AG09319 (cell line): ENCODE results near the gene KRTAP20-4.

Source experiments
- DNase-seq: peaks from one replicate; pipeline ENCODE4 v3.0.0-alpha.2; 2010; ENCODE audit warnings: low read depth; ENCODE audit errors: extremely low read depth
- TF ChIP-seq, protein P1 (sequence below): IDR thresholded peaks from 2 replicates; pipeline ENCODE4 v1.5.1; 2011; ENCODE audit warnings: low read depth, mild to moderate bottlenecking, inconsistent platforms, low read length, moderate library complexity

KRTAP20-4 gene

DNA sequence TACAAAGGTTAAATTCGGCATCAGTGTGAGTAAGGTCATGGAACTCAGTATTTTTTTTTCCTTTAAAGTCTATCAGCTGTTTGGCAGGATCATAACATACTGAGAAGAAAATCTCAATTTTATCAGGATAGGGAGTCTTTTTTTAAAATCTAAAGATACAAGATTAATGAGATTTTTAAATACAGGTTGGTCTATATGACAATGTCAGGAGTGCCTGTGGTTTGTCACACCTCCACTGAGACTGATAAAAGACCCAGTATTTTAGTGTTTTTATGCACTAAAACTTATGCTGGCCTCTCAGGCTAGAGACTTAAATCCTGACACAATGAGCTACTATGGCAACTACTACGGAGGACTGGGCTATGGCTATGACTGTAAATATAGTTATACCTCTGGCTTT lies 22.1 kb downstream of the KRTAP20-4 start, which contains the start of gene KRTAP20-3:
Gene KRTAP20-3 (plus strand): TSS at position 301 of the 400 bp plus-strand sequence.
- DNase-seq, result no peak
- TF ChIP-seq, protein P1, sequence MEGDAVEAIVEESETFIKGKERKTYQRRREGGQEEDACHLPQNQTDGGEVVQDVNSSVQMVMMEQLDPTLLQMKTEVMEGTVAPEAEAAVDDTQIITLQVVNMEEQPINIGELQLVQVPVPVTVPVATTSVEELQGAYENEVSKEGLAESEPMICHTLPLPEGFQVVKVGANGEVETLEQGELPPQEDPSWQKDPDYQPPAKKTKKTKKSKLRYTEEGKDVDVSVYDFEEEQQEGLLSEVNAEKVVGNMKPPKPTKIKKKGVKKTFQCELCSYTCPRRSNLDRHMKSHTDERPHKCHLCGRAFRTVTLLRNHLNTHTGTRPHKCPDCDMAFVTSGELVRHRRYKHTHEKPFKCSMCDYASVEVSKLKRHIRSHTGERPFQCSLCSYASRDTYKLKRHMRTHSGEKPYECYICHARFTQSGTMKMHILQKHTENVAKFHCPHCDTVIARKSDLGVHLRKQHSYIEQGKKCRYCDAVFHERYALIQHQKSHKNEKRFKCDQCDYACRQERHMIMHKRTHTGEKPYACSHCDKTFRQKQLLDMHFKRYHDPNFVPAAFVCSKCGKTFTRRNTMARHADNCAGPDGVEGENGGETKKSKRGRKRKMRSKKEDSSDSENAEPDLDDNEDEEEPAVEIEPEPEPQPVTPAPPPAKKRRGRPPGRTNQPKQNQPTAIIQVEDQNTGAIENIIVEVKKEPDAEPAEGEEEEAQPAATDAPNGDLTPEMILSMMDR, result no peak

DNA sequence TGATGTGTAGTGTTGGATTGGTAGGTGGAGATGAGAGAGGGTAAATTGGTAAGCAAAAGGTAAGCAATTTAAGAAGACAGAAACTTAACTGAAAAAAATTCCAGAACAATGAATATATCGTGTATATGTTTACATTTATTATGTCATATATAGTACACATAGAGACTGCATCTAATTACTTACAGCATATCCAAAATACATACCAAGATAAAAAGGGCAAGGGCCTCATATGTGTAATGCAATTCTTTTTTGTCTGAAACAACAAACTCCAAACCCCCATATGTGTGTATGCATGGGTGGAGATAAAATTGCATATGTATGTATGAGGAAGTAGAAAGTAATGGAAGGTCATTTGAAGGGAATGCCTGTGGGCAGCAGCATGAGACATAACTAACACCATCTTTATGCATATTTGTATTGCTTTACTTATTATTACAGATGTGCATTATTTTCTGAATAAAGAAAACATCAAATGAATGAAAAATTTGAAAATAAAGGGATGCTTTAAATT lies 26.5 kb downstream of the KRTAP20-4 start:
- TF ChIP-seq, protein P1, result no peak

GRCh38 chr21:30652891-30653290 lies 32.5 kb downstream of the KRTAP20-4 start:
- TF ChIP-seq, protein P1, result no peak
- no peak for DNase-seq

More for the DNA sequence above, 26.5 kb downstream of the KRTAP20-4 start:
- no peak for DNase-seq

- TF ChIP-seq, protein P1, result no peak
- no peak for DNase-seq
These were observed 48.3 kb downstream of the KRTAP20-4 start for GRCh38 chr21:30668776-30669175.
